ENCODE measurements around the gene BRIP1. TPM values are rescaled to one million over a fixed set of nuclear protein-coding genes. Genes with fewer than 3 reads are reported as not detected.

BRIP1 gene
- total RNA-seq, 1 donor from 2014 or later: 66.4 TPM

DNA sequence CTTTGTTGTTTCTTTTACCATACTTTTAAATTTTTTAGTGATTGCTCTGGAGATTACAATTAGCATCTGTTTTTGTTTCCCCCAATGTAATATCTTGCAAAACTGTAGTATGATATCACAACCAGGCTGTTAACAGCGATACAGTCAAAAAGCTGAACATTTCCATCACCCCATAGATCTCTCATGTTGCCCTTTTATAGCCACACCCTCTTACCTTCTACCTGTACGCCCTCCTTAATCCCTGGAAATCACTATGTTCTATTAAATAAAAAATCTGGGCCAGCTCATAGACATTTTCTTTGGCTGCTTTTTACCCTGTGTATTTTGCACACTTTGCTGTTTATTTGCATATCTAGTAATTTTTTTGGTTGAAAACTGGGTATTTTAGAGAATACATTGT, 205.1 kb downstream of the BRIP1 start:
- Histone ChIP-seq H3K4me1 (no peaks in the 10 kb centered on the region), H3F3A (ENCODE audit: low read depth) (no peaks in the 10 kb centered on the region), H3K27ac (no peak overlapping the region), H4K20me1 (ENCODE audit: low read depth) (no peaks in the 10 kb centered on the region), H3K9ac (no peak overlapping the region), H3K4me3 (no peak overlapping the region), H3K9me3 (ENCODE audit: low read depth) (no peaks in the 10 kb centered on the region), H2AFZ (replicated peaks) (no peak overlapping the region), H3K27me3 (no peaks in the 10 kb centered on the region), H3K36me3 (no peaks in the 10 kb centered on the region), H3K4me2 (no peak overlapping the region), H3K79me2 (ENCODE audit: low read depth) (no peaks in the 10 kb centered on the region)
- Mint-ChIP-seq H3K4me1 (no peaks in the 10 kb centered on the region), H3K27me3 (ENCODE audit: insufficient read depth, low read depth) (no peaks in the 10 kb centered on the region), H3K9me3 (peaks cover 2% of the 10 kb centered on the region), H3K36me3 (no peaks in the 10 kb centered on the region), H3K27ac (no peak overlapping the region), H3K4me3 (no peak overlapping the region)
- no peak for DNase-seq (ENCODE audit: low spot score)
- no peak for TF ChIP-seq EZH2phosphoT487 (IDR thresholded peaks at IDR 0.05)
- TF ChIP-seq, protein P1, sequence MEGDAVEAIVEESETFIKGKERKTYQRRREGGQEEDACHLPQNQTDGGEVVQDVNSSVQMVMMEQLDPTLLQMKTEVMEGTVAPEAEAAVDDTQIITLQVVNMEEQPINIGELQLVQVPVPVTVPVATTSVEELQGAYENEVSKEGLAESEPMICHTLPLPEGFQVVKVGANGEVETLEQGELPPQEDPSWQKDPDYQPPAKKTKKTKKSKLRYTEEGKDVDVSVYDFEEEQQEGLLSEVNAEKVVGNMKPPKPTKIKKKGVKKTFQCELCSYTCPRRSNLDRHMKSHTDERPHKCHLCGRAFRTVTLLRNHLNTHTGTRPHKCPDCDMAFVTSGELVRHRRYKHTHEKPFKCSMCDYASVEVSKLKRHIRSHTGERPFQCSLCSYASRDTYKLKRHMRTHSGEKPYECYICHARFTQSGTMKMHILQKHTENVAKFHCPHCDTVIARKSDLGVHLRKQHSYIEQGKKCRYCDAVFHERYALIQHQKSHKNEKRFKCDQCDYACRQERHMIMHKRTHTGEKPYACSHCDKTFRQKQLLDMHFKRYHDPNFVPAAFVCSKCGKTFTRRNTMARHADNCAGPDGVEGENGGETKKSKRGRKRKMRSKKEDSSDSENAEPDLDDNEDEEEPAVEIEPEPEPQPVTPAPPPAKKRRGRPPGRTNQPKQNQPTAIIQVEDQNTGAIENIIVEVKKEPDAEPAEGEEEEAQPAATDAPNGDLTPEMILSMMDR (IDR thresholded peaks at IDR 0.05): no peak
- TF ChIP-seq EZH2 (IDR thresholded peaks at IDR 0.05): no peak

DNA sequence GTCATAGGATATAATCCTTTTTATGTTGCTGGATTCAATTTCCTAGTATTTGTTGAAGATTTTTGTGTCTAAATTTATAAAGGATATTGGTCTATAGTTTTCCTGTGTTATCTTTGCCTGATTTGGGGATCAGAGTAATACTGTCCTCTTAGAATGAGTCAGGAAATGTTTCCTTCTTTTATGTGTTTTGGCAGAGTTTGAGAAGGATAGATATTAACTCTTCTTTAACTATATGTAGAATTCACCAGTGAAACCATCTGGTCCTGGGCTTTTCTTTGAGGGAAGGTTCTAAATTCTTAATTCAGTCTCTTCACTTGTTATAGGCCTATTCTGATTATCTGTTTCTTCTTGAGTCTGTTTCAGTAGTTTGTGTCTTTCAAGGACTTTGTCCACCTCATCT, 206.0 kb downstream of the BRIP1 start:
- H3K27ac ChIP-seq: no peak overlapping the region
- no peaks in the 10 kb centered on the region for H3K79me2 ChIP-seq (ENCODE audit: low read depth)
- H3K9me3 Mint-ChIP-seq: peaks cover 2% of the 10 kb centered on the region
- no peaks in the 10 kb centered on the region for H4K20me1 ChIP-seq (ENCODE audit: low read depth)
- no peaks in the 10 kb centered on the region for H3K27me3 Mint-ChIP-seq (ENCODE audit: insufficient read depth, low read depth)
- H3K4me3 Mint-ChIP-seq: no peak overlapping the region
- no peak overlapping the region for H3K4me3 ChIP-seq
- no peak overlapping the region for H2AFZ ChIP-seq (replicated peaks)
- H3K9me3 ChIP-seq (ENCODE audit: low read depth): no peaks in the 10 kb centered on the region
- no peaks in the 10 kb centered on the region for H3K27me3 ChIP-seq
- no peaks in the 10 kb centered on the region for H3F3A ChIP-seq (ENCODE audit: low read depth)
- H3K9ac ChIP-seq: no peak overlapping the region
- TF ChIP-seq, protein P1 (IDR thresholded peaks at IDR 0.05): no peak
- TF ChIP-seq EZH2phosphoT487 (IDR thresholded peaks at IDR 0.05): no peak
- TF ChIP-seq EZH2 (IDR thresholded peaks at IDR 0.05): no peak
- no peak overlapping the region for H3K4me2 ChIP-seq
- no peaks in the 10 kb centered on the region for H3K4me1 Mint-ChIP-seq
- no peaks in the 10 kb centered on the region for H3K4me1 ChIP-seq
- H3K36me3 ChIP-seq: no peaks in the 10 kb centered on the region
- H3K27ac Mint-ChIP-seq: no peak overlapping the region
- no peaks in the 10 kb centered on the region for H3K36me3 Mint-ChIP-seq
- DNase-seq (ENCODE audit: low spot score): no peak

DNA sequence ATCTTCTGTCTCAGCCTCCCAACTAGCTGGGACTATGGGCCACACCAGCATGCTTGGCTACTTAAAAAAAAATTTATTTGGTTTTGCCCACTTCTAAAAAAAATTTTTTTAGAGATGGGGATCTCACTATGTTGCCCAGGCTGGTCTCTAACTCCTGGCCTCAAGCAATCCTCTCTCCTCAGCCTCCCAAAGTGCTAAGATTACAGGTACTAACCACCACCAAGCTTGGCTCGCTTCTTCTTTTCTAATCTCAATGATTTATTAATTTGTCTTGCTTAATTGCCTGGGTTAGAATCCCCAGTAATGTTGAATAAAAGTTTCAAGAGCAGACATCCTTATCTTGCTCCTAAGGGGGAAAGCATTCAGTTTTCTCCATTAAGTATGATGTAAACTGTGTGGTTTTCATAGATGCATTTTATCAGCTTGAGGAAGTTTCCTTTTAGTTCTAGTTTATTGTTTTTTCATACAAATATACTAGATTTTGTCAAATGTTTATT, 206.6 kb downstream of the BRIP1 start:
- Histone ChIP-seq H3K27me3 (no peaks in the 10 kb centered on the region), H3K9me3 (ENCODE audit: low read depth) (no peaks in the 10 kb centered on the region), H3F3A (ENCODE audit: low read depth) (no peaks in the 10 kb centered on the region), H2AFZ (replicated peaks) (no peak overlapping the region), H3K4me3 (no peak overlapping the region), H3K9ac (no peak overlapping the region), H3K4me2 (no peak overlapping the region), H3K4me1 (no peaks in the 10 kb centered on the region), H3K36me3 (no peaks in the 10 kb centered on the region), H4K20me1 (ENCODE audit: low read depth) (no peaks in the 10 kb centered on the region), H3K27ac (no peak overlapping the region), H3K79me2 (ENCODE audit: low read depth) (no peaks in the 10 kb centered on the region)
- Mint-ChIP-seq H3K4me3 (no peak overlapping the region), H3K9me3 (peaks cover 2% of the 10 kb centered on the region), H3K27ac (no peak overlapping the region), H3K36me3 (no peaks in the 10 kb centered on the region), H3K27me3 (ENCODE audit: insufficient read depth, low read depth) (no peaks in the 10 kb centered on the region), H3K4me1 (no peaks in the 10 kb centered on the region)
- no peak for DNase-seq (ENCODE audit: low spot score)
- TF ChIP-seq, protein P1 (IDR thresholded peaks at IDR 0.05): no peak
- TF ChIP-seq EZH2phosphoT487 (IDR thresholded peaks at IDR 0.05) (no peak), EZH2 (IDR thresholded peaks at IDR 0.05) (no peak)
